TTC549 (cell line): Measurements from ENCODE around the gene GRM7.

Source experiments
- FAIRE-seq: peaks from 2 replicates; lab custom pipeline; 2012; peaks lifted over from hg19 to GRCh38; lab: Jason Lieb, UNC

Gene GRM7

GRCh38 chr3:6971933-6972332, 111.0 kb downstream of the GRM7 start:
- FAIRE-seq, result no peak

- no peak for FAIRE-seq
Observed at GRCh38 chr3:6985848-6986247, 124.9 kb downstream of the GRM7 start.

- FAIRE-seq, result no peak
Observed at GRCh38 chr3:6989608-6990291, 128.8 kb downstream of the GRM7 start.

- no peak for FAIRE-seq
Observed at GRCh38 chr3:6994081-6994668, 133.3 kb downstream of the GRM7 start.

GRCh38 chr3:7000501-7000900, 139.6 kb downstream of the GRM7 start:
- FAIRE-seq, result no peak

- FAIRE-seq, result no peak
Observed at GRCh38 chr3:7001370-7001769, 140.5 kb downstream of the GRM7 start.

- FAIRE-seq, result no peak
Observed at GRCh38 chr3:7015683-7016440, 154.9 kb downstream of the GRM7 start.

GRCh38 chr3:7025581-7026300, 164.8 kb downstream of the GRM7 start:
- no peak for FAIRE-seq

- FAIRE-seq, result no peak
Observed at GRCh38 chr3:7029562-7029961, 168.6 kb downstream of the GRM7 start.

- no peak for FAIRE-seq
Observed at GRCh38 chr3:7038394-7038793, 177.5 kb downstream of the GRM7 start.

GRCh38 chr3:7062714-7063113, 201.8 kb downstream of the GRM7 start:
- FAIRE-seq, result no peak

- FAIRE-seq, result no peak
Observed at GRCh38 chr3:7070461-7070860, 209.5 kb downstream of the GRM7 start.

- FAIRE-seq, result no peak
Observed at GRCh38 chr3:7074217-7074616, 213.3 kb downstream of the GRM7 start.

- no peak for FAIRE-seq
Observed at GRCh38 chr3:7075117-7075516, 214.2 kb downstream of the GRM7 start.

- no peak for FAIRE-seq
Observed at GRCh38 chr3:7075901-7076300, 215.0 kb downstream of the GRM7 start.

- FAIRE-seq, result no peak
Observed at GRCh38 chr3:7082244-7082643, 221.3 kb downstream of the GRM7 start.

GRCh38 chr3:7086417-7086816, 225.5 kb downstream of the GRM7 start:
- no peak for FAIRE-seq

GRCh38 chr3:7095116-7095515, 234.2 kb downstream of the GRM7 start:
- no peak for FAIRE-seq

GRCh38 chr3:7100136-7100535, 239.2 kb downstream of the GRM7 start:
- FAIRE-seq, result no peak

GRCh38 chr3:7106635-7107034, 245.7 kb downstream of the GRM7 start:
- FAIRE-seq, result no peak

GRCh38 chr3:7112523-7113056, 251.7 kb downstream of the GRM7 start:
- no peak for FAIRE-seq

- FAIRE-seq, result no peak
Observed at GRCh38 chr3:7144697-7145308, 283.9 kb downstream of the GRM7 start.
